Neural progenitor cell (in vitro differentiated cells): ENCODE data around the gene FBXW4.

Source experiments
- EZH2 ChIP-seq: fragments of 200-600 bp; sonication (generic); IDR thresholded peaks from 2 replicates; pipeline ENCODE4 v1.6.1; 2017; ENCODE audit warnings: antibody characterized with exemption, mild to moderate bottlenecking, moderate library complexity
- EZH2phosphoT487 ChIP-seq: fragments of 200-600 bp; sonication (generic); IDR thresholded peaks from 2 replicates; pipeline ENCODE4 v1.6.1; 2017; ENCODE audit warnings: antibody characterized with exemption
- TF ChIP-seq, protein P1 (sequence below): fragments of 200-600 bp; sonication (generic); IDR thresholded peaks from 2 replicates; pipeline ENCODE4 v1.5.1; 2017; ENCODE audit warnings: antibody characterized with exemption, mild to moderate bottlenecking

DNA sequence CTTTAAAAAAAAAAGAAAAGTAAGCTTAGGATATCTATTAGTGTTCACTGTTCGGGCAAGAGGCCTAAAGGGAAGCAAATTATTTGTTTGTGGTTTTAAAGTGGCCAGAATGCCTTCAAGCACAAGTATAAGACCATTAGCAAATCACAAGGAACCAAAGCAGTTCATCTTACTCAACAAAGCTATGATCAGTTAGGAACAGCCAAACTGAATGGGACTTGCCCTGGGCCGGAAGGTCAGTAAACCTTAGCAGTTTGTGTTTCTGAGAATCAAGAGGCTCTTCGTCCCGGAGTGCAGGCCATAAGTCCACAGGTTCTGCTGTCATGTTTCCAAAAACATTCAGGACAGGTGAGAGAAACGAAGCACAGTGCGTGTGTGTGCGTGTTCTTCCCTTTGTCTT is 4.5 kb downstream of the FBXW4 start:
- TF ChIP-seq, protein P1, sequence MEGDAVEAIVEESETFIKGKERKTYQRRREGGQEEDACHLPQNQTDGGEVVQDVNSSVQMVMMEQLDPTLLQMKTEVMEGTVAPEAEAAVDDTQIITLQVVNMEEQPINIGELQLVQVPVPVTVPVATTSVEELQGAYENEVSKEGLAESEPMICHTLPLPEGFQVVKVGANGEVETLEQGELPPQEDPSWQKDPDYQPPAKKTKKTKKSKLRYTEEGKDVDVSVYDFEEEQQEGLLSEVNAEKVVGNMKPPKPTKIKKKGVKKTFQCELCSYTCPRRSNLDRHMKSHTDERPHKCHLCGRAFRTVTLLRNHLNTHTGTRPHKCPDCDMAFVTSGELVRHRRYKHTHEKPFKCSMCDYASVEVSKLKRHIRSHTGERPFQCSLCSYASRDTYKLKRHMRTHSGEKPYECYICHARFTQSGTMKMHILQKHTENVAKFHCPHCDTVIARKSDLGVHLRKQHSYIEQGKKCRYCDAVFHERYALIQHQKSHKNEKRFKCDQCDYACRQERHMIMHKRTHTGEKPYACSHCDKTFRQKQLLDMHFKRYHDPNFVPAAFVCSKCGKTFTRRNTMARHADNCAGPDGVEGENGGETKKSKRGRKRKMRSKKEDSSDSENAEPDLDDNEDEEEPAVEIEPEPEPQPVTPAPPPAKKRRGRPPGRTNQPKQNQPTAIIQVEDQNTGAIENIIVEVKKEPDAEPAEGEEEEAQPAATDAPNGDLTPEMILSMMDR, result no peak
- no peak for TF ChIP-seq EZH2
- no peak for TF ChIP-seq EZH2phosphoT487
